Measurements from ENCODE around the gene SRGAP3. TPM values are rescaled to one million over a fixed set of nuclear protein-coding genes. Genes with fewer than 3 reads are reported as not detected.

The SRGAP3 gene
- total RNA-seq, 5 donors from 2014 or later (not counting 1 experiment from before 2014, with no cell fraction given): 1.4 to 4.4 (median 2.8) TPM

DNA sequence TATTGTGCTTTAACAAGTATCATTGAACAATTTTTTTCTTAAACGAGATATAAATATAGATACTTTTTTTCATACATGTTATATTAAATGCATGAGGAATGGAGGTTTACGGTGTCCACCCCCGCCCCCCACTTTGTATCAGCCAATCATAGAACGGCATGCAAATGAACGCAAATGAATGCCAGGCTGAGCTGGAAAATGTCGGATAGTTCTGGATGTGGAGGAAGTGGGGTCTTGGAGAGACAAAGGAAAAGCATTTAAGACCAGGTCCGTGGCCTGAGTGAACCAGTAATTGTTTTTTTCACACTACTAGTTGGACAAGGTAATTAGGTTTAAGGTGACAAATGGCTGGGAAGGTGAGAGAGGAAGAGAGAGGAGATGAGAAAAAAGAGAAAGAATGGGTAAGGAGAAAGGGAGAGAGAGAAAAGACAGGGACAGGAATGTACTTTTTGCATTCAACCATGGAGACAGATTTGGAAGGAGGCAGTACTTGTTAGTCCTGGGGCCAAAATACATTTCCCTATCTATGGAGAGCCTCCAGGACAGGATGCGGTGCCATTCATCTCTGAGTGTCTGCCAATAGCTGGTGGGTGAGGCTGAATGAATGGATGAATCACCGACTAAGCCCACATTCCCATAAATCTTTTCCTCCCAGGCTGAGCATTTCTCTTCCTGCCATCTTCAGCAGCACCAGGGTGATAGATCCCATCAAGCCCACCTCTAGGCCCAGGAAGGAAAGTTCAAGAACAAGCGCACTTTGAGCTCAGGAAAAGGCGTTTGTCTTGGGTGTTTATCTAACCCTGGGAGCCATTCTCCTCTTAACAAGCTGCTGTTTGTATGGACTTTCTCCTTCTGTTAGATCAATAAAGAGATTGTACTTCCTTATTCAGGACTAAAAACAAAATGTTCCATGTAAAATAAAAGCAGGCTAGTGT is 284.7 kb downstream of the SRGAP3 start:
- ChIA-PET POLR2A (interaction anchor here in 1 of 2 donors (0.7 kb wide), 1 partner anchor 36 kb away, joined by 4 read pairs; no protein-coding TSS in a partner anchor), CTCF (interaction anchor here (0.5 to 1.2 kb wide), 3 partner anchors 25 to 339 kb away, joined by 3 to 4 read pairs (median 3); no protein-coding TSS in a partner anchor)
- Histone ChIP-seq H3K4me1 (ENCODE audit: control insufficient read depth in 1 of 2, extremely low read depth in 1 of 2, insufficient read depth in 2 of 2, low read length in 2 of 2) (peaks cover 9 to 13% of the 10 kb centered on the region in 2 experiments), H3K9me3 (no peaks in the 10 kb centered on the region), H3K36me3 (ENCODE audit: control insufficient read depth in 2 of 2, extremely low read depth in 1 of 2, insufficient read depth in 1 of 2, low read length in 1 of 2) (no peaks in the 10 kb centered on the region), H3K27ac (ENCODE audit: low read length) (no peak overlapping the region), H3K27me3 (replicated peaks in 1 of 2; ENCODE audit: control insufficient read depth in 2 of 2, extremely low read depth in 1 of 2, insufficient read depth in 2 of 2, low read length in 1 of 2) (peaks cover 0 to 11% of the 10 kb centered on the region in 2 experiments), H3K4me3 (ENCODE audit: control insufficient read depth in 1 of 2, extremely low read depth in 1 of 2, low read length in 1 of 2) (no peak overlapping the region)
- Mint-ChIP-seq H3K4me3 (peak overlapping the region; percentile 93 to 98 (median 94)), H3K9me3 (no peaks in the 10 kb centered on the region), H3K36me3 (no peaks in the 10 kb centered on the region), H3K27ac (peak overlapping the region in 1 of 2 donors; percentile 61), H3K27me3 (peaks cover 8 to 9% of the 10 kb centered on the region in 2 donors), H3K4me1 (peaks cover 25 to 37% (median 34%) of the 10 kb centered on the region in 3 donors)
- DNase-seq (no peak), ATAC-seq (replicated peaks in 1 of 4) (no peak)
- 100% methylated on average over 4 of the region's 11 CpGs for WGBS (ENCODE audit: insufficient coverage)

DNA sequence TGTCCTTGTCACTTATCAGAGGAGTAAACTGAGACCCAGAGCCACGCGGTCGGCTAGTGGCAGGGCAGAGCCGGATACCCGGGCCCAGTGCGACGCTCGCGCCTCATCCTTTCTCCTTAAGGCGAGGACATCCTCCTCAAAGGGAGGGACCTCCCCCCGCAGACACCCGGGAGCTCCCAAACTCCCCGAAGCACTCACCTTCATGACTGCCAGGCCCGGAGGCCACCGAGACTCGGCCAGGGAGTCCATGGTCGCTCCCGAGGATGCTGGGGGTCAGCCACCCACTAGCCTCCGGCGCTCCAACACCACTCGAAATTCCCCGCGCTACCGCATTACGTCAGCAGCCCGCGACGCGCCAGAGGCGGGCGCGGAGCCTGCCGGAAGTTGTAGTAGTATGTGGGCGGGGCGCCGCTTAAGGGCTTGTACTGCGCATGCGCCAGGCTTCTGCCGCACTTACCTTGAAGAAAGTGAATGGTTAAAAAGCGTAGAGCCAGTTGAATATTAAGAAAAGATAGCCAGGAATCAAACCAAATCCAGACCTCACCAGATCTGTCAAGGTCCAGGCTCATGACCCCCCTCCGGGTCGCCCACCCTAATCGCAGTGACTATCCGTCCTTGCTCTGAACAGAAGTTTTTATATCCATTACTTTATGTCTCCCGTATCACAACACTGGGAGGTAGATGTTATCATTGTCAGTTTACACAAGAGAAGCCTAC is 286.2 kb downstream of the SRGAP3 start, which contains the start of gene RAD18:
TSS of gene RAD18 (minus strand) at position 336 of the 717 bp plus-strand sequence. CDS start at position 249, 87 bp downstream.
- DNase-seq (peak; percentile 78 to 95 (median 89)), ATAC-seq (replicated peaks in 1 of 4) (peak; percentile 91 to 97 (median 94))
- POLR2A ChIA-PET: interaction anchor here (0.6 to 0.7 kb wide), 3 partner anchors 397 to 1327 kb away, joined by 3 read pairs; no protein-coding TSS in a partner anchor
- Histone ChIP-seq H3K27ac (ENCODE audit: low read length) (peak within 1 kb of the TSS; percentile 90), H3K4me1 (ENCODE audit: control insufficient read depth in 1 of 2, extremely low read depth in 1 of 2, insufficient read depth in 2 of 2, low read length in 2 of 2) (peaks cover 9 to 13% of the 10 kb centered on the region in 2 experiments), H3K27me3 (replicated peaks in 1 of 2; ENCODE audit: control insufficient read depth in 2 of 2, extremely low read depth in 1 of 2, insufficient read depth in 2 of 2, low read length in 1 of 2) (peaks cover 0 to 6% of the 10 kb centered on the region in 2 experiments), H3K36me3 (ENCODE audit: control insufficient read depth in 2 of 2, extremely low read depth in 1 of 2, insufficient read depth in 1 of 2, low read length in 1 of 2) (no peaks in the 10 kb centered on the region), H3K9me3 (no peaks in the 10 kb centered on the region), H3K4me3 (ENCODE audit: control insufficient read depth in 1 of 2, extremely low read depth in 1 of 2, low read length in 1 of 2) (peak within 1 kb of the TSS; percentile 90 to 98)
- H3K36me3 Mint-ChIP-seq: peaks cover 4% of the 10 kb centered on the region
- H3K9me3 Mint-ChIP-seq: no peaks in the 10 kb centered on the region
- peak within 1 kb of the TSS; percentile 81 to 92 for H3K27ac Mint-ChIP-seq
- H3K4me1 Mint-ChIP-seq: peaks cover 27 to 42% (median 38%) of the 10 kb centered on the region in 3 donors
- CTCF ChIA-PET: no interaction called here
- 0% methylated on average over 34 of the region's 45 CpGs for WGBS (ENCODE audit: insufficient coverage)
- H3K27me3 Mint-ChIP-seq: peaks cover 2 to 3% of the 10 kb centered on the region in 2 donors
- H3K4me3 Mint-ChIP-seq: peak within 1 kb of the TSS; percentile 93 to 98 (median 94)

DNA sequence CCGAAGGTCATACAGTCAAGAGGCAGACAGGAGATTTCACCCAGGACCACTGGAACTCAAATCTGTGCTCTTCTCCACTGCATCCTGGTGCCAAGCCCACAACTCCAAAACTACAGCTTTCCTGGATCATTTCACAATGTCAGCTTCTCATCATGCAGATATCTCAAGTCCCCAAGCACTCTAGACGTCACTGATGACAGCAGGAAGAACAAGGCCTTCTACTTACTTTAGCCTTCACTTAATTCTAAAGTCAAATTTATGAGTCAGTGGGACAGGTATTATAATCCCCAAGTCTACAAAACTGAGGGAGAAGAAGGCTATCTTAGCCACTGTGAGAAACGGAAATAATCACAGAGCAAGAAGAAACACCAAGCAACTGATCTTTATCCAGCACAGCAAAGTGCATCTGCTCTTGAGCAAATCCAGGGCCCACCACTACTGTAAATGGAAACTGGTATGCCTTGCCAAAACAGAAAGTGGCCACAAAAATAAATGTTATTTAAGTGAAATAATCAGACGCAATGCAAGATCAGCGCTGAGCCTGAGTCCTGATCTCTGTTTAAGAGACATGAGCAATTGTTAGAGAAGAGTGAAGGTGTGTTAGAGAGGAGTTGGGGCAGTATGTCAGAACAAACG is 287.1 kb downstream of the SRGAP3 start:
- H3K4me1 Mint-ChIP-seq: peaks cover 27 to 42% (median 40%) of the 10 kb centered on the region in 3 donors
- WGBS (ENCODE audit: insufficient coverage): 27% methylated on average over 3 of the region's 6 CpGs
- CTCF ChIA-PET: interaction anchor here in 1 of 2 donors (1.0 kb wide), 1 partner anchor 9 kb away, joined by 3 read pairs; no protein-coding TSS in a partner anchor

GRCh38 chr3:8959668-8960067 is 289.8 kb downstream of the SRGAP3 start:
- H3K36me3 ChIP-seq (ENCODE audit: control insufficient read depth in 2 of 2, extremely low read depth in 1 of 2, insufficient read depth in 1 of 2, low read length in 1 of 2): peaks cover 0 to 14% of the 10 kb centered on the region in 2 donors
- Mint-ChIP-seq H3K36me3 (peaks cover 27% of the 10 kb centered on the region), H3K27me3 (no peaks in the 10 kb centered on the region), H3K4me1 (peaks cover 27 to 51% (median 49%) of the 10 kb centered on the region in 3 donors), H3K27ac (no peak overlapping the region), H3K4me3 (no peak overlapping the region), H3K9me3 (no peaks in the 10 kb centered on the region)
- ATAC-seq (replicated peaks in 1 of 4): no peak
- no peak overlapping the region for H3K27ac ChIP-seq (ENCODE audit: low read length)
- no peaks in the 10 kb centered on the region for H3K9me3 ChIP-seq
- no peaks in the 10 kb centered on the region for H3K27me3 ChIP-seq (replicated peaks in 1 of 2; ENCODE audit: control insufficient read depth in 2 of 2, extremely low read depth in 1 of 2, insufficient read depth in 2 of 2, low read length in 1 of 2)
- CTCF ChIA-PET: interaction anchor here in 1 of 2 donors (0.5 kb wide), 1 partner anchor 13 kb away, joined by 4 read pairs; no protein-coding TSS in a partner anchor
- POLR2A ChIA-PET: no interaction called here
- H3K4me3 ChIP-seq (ENCODE audit: control insufficient read depth in 1 of 2, extremely low read depth in 1 of 2, low read length in 1 of 2): no peak overlapping the region
- DNase-seq: no peak
- 50% methylated on average over 2 of the region's 8 CpGs for WGBS (ENCODE audit: insufficient coverage)
- peaks cover 9 to 13% of the 10 kb centered on the region in 2 experiments for H3K4me1 ChIP-seq (ENCODE audit: control insufficient read depth in 1 of 2, extremely low read depth in 1 of 2, insufficient read depth in 2 of 2, low read length in 2 of 2)

More for the DNA sequence above, 287.1 kb downstream of the SRGAP3 start:
- Mint-ChIP-seq H3K27ac (peak overlapping the region; percentile 33 to 92), H3K36me3 (peaks cover 8% of the 10 kb centered on the region), H3K27me3 (peaks cover 0 to under 1% of the 10 kb centered on the region in 2 donors), H3K4me3 (peak overlapping the region; percentile 93 to 98 (median 94)), H3K9me3 (no peaks in the 10 kb centered on the region)
- no peaks in the 10 kb centered on the region for H3K36me3 ChIP-seq (ENCODE audit: control insufficient read depth in 2 of 2, extremely low read depth in 1 of 2, insufficient read depth in 1 of 2, low read length in 1 of 2)
- ATAC-seq (replicated peaks in 1 of 4) (no peak), DNase-seq (peak in 1 of 35 experiments; percentile 12)
- peak overlapping the region; percentile 90 to 98 for H3K4me3 ChIP-seq (ENCODE audit: control insufficient read depth in 1 of 2, extremely low read depth in 1 of 2, low read length in 1 of 2)
- no peaks in the 10 kb centered on the region for H3K27me3 ChIP-seq (replicated peaks in 1 of 2; ENCODE audit: control insufficient read depth in 2 of 2, extremely low read depth in 1 of 2, insufficient read depth in 2 of 2, low read length in 1 of 2)
- no peaks in the 10 kb centered on the region for H3K9me3 ChIP-seq
- peak overlapping the region; percentile 90 for H3K27ac ChIP-seq (ENCODE audit: low read length)
- peaks cover 9 to 13% of the 10 kb centered on the region in 2 experiments for H3K4me1 ChIP-seq (ENCODE audit: control insufficient read depth in 1 of 2, extremely low read depth in 1 of 2, insufficient read depth in 2 of 2, low read length in 2 of 2)
- POLR2A ChIA-PET: interaction anchor here (0.6 kb wide), 2 partner anchors 1067 to 1237 kb away, joined by 3 to 4 read pairs; no protein-coding TSS in a partner anchor

DNA sequence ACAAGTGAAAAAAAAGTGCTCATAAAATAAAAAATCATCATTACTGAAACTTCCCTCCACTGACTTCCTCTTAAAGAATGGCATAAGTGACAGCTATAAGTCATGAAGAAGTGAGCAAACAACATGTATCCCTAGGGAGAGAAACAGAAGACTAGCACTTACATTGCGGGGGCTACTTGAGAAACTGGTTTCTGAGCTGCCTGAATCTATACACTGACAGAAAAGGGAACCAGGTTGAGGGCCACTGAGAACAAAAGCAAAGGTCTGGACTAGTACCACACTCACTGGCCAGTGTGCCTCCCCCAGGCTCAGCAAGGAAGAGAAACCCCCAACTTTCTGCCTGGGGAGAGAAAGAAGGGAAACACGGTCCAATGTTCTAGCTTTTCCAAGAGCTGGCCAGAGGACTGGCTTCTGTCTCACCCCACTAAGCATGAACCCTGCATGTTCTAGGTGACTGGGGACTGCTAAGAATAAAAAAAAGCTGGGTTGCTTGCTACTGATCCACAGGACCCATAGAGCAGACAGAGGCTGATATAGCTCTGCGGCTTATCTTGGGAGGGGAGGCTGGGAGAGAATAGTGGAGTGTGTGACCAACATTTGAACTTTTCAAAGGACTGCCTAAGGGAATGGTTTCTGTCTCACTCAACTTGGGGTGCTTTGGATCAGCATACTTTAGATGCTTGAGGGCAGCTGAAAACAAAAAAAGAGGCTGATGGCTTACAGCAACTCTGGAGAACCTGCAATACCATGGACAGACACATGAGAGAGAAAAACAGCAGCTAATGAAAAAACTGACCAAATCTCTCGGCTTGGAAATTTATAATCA is 294.3 kb downstream of the SRGAP3 start:
- ATAC-seq (replicated peaks in 1 of 4) (no peak), DNase-seq (no peak)
- 100% methylated on average over 1 of the region's 4 CpGs for WGBS (ENCODE audit: insufficient coverage)
- CTCF ChIA-PET: no interaction called here
- POLR2A ChIA-PET: interaction anchor here in 1 of 2 donors (0.5 kb wide), 1 partner anchor 27 kb away, joined by 3 read pairs; no protein-coding TSS in a partner anchor
- H3K27ac ChIP-seq (ENCODE audit: low read length): no peak overlapping the region
- Mint-ChIP-seq H3K4me1 (peaks cover 6 to 38% (median 30%) of the 10 kb centered on the region in 3 donors), H3K4me3 (no peak overlapping the region), H3K27ac (no peak overlapping the region), H3K27me3 (no peaks in the 10 kb centered on the region), H3K36me3 (peaks cover 40% of the 10 kb centered on the region), H3K9me3 (no peaks in the 10 kb centered on the region)
- no peaks in the 10 kb centered on the region for H3K27me3 ChIP-seq (replicated peaks in 1 of 2; ENCODE audit: control insufficient read depth in 2 of 2, extremely low read depth in 1 of 2, insufficient read depth in 2 of 2, low read length in 1 of 2)
- H3K4me3 ChIP-seq (ENCODE audit: control insufficient read depth in 1 of 2, extremely low read depth in 1 of 2, low read length in 1 of 2): no peak overlapping the region
- H3K4me1 ChIP-seq (ENCODE audit: control insufficient read depth in 1 of 2, extremely low read depth in 1 of 2, insufficient read depth in 2 of 2, low read length in 2 of 2): no peaks in the 10 kb centered on the region
- H3K9me3 ChIP-seq: no peaks in the 10 kb centered on the region
- peaks cover 0 to 14% of the 10 kb centered on the region in 2 donors for H3K36me3 ChIP-seq (ENCODE audit: control insufficient read depth in 2 of 2, extremely low read depth in 1 of 2, insufficient read depth in 1 of 2, low read length in 1 of 2)
